ENCODE measurements around the gene CDC73. TPM values are rescaled to one million over a fixed set of nuclear protein-coding genes. Genes with fewer than 3 reads are reported as not detected.

Gene CDC73
- total and polyA plus RNA-seq, 9 of the 15 experiments (the other 6 are each of a cell fraction or from before 2014, with no cell fraction given) = 19.0 to 61.7 (median 30.1) TPM

- Histone ChIP-seq H3K27me3 (ENCODE audit: control insufficient read depth in 2 of 2, insufficient read depth in 2 of 2, low read length in 2 of 2) (no peaks in the 10 kb centered on the region), H3K4me1 (replicated peaks in 1 of 2; ENCODE audit: control insufficient read depth in 2 of 2, insufficient read depth in 2 of 2, low read length in 2 of 2) (no peaks in the 10 kb centered on the region; a peak in 1 of 5 replicates), H3K4me2 (ENCODE audit: insufficient read depth, low read length) (no peak overlapping the region), H3K36me3 (ENCODE audit: control insufficient read depth, insufficient read depth, low read length) (no peaks in the 10 kb centered on the region), H3K4me3 (no peak overlapping the region), H3K9me1 (ENCODE audit: control insufficient read depth, insufficient read depth, low read length) (no peaks in the 10 kb centered on the region), H3K79me2 (ENCODE audit: control insufficient read depth, insufficient read depth, low read length) (peaks cover 63% of the 10 kb centered on the region), H3K27ac (ENCODE audit: extremely low read depth, low read depth, low read length) (no peak overlapping the region), H4K20me1 (replicated peaks; ENCODE audit: control insufficient read depth, insufficient read depth, low read length) (peaks cover 3% of the 10 kb centered on the region; the same call in 1 of the 2 replicates), H2AFZ (ENCODE audit: low read depth, low read length) (no peak overlapping the region), H3K9me3 (replicated peaks; ENCODE audit: control insufficient read depth, insufficient read depth, low read depth, low read length) (no peaks in the 10 kb centered on the region), H3K9ac (ENCODE audit: insufficient read depth in 1 of 2, low read depth in 2 of 2, low read length in 2 of 2) (no peak overlapping the region)
- BruUV-seq (replicated peaks) = no TSS peak
- ATAC-seq (peak; percentile 70), DNase-seq (ENCODE audit: extremely low read depth in 1 of 4, low spot score in 3 of 4) (peak; percentile 27 to 63 (median 38)), FAIRE-seq (no peak)
- 0% methylated on average over 2 of the region's 2 CpGs for WGBS (ENCODE audit: insufficient coverage, low coverage, missing lambda C conversion rate)
- ChIA-PET CTCF (ENCODE audit: low intra/inter-chr PET ratio) (interaction anchor here (0.7 kb wide), 1 partner anchor 995 kb away, joined by 3 read pairs; no protein-coding TSS in a partner anchor), POLR2A (no interaction called here)
- in situ Hi-C loops (cut with MboI) (no loop called here), intact Hi-C loops (cut with micrococcal nuclease) (loop anchor here (5.0 to 10.0 kb wide), 2 partner anchors 154 to 212 kb away; no protein-coding TSS in a partner anchor)
- TF ChIP-seq SMC3 (conservative IDR thresholded peaks at IDR 0.05; ENCODE audit: insufficient read depth, low read depth, low read length) = peak; percentile 26; the same call in 1 of the 2 replicates
- no peak for TF ChIP-seq BCL6 (CRISPR knock-in tag; IDR thresholded peaks at IDR 0.05)
- no peak for TF ChIP-seq ZNF512 (tag; IDR thresholded peaks at IDR 0.05)
- no peak for TF ChIP-seq FOXA3 (CRISPR knock-in tag; conservative IDR thresholded peaks at IDR 0.05 in 1 of 2, IDR thresholded peaks at IDR 0.05 in 1 of 2)
- no peak for TF ChIP-seq CREM (IDR thresholded peaks at IDR 0.05; ENCODE audit: low read depth)
- no peak for TF ChIP-seq SRSF7 (optimal IDR thresholded peaks at IDR 0.05; ENCODE audit: low read depth, low read length)
- TF ChIP-seq ARID3A (IDR thresholded peaks at IDR 0.05; ENCODE audit: borderline replicate concordance, low read depth, low read length) = peak; percentile 37; the same call in 1 of the 2 replicates
- peak; percentile 63 to 66 for TF ChIP-seq RAD21 (CRISPR knock-in tag; conservative IDR thresholded peaks at IDR 0.05 in 1 of 2, IDR thresholded peaks at IDR 0.05 in 1 of 2)
- TF ChIP-seq MYC (IDR thresholded peaks at IDR 0.05; ENCODE audit: low read depth, low read length) = no peak
- TF ChIP-seq MYC (CRISPR knock-in tag; IDR thresholded peaks at IDR 0.05; ENCODE audit: borderline replicate concordance, low read depth) = no peak
These were observed 61.3 kb downstream of the CDC73 start for GRCh38 chr1:193183019-193183627.
